Right forelimb (tissue), 1 donor: ENCODE measurements around the gene ACP2.
"Not testable (repeated sequence)": the region's sequence is repeated elsewhere in the genome, so short reads cannot be mapped to it uniquely, and the experiment has no call there.

Experiments used
- DNase-seq: peaks from one replicate; pipeline ENCODE4 v3.0.0-alpha.2; 2018

Gene ACP2

GRCh38 chr11:47239852-47240251 is 8.8 kb downstream of the ACP2 start:
- DNase-seq: no peak

DNA sequence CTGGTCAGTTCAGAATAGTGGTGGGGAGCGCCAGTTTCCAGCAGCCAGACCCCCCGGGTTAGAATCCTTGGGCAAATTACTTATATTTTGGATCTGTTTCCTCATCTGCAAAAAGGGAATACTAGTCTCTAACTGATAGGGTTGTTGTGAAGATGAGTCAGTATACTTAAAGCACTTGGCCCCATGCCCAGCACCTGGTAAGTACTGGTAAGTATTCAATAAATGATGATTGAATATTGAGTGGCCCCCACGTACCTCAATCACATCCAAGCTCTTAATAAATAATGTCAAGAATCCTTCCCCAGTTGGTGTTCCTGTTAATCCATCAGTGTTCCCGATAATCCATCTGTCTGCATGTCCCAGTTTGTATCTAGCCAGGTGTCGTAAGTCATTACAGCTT is 12.1 kb downstream of the ACP2 start:
- DNase-seq: no peak

DNA sequence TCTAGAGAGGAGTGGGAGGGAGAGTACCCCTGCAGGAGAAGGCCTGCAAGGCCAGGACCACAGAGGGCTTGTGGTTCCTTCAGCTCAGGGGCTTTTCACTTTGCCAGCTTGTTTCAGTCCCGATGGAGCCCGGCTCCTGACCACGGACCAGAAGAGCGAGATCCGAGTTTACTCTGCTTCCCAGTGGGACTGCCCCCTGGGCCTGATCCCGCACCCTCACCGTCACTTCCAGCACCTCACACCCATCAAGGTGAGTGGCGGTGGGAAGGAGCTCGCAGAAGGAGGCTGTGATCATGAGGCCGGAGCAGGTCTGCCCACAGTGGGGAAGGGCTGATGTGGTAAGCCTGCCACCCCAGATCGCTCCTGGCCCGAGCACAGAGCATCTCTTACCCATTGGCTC is 13.5 kb downstream of the ACP2 start:
- no peak for DNase-seq

DNA sequence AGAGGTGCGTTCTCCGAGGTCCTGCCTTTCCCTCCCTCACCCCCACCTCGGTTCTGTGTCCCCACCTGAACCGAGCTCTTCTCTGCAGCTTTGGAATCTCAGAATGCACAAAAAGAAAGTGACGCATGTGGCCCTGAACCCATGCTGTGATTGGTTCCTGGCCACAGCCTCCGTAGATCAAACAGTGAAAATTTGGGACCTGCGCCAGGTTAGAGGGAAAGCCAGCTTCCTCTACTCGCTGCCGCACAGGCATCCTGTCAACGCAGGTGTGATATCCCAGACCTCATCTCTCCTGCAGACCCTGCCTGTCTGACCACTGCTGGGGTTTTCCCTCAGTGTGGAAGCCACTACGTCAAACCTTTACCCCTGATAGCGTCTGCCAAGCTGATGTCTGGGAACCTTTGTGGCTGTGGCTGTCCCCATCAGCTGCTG is 13.9 kb downstream of the ACP2 start:
- no peak for DNase-seq

- no peak for DNase-seq
Observed at GRCh38 chr11:47233989-47234668, 14.5 kb downstream of the ACP2 start.

DNA sequence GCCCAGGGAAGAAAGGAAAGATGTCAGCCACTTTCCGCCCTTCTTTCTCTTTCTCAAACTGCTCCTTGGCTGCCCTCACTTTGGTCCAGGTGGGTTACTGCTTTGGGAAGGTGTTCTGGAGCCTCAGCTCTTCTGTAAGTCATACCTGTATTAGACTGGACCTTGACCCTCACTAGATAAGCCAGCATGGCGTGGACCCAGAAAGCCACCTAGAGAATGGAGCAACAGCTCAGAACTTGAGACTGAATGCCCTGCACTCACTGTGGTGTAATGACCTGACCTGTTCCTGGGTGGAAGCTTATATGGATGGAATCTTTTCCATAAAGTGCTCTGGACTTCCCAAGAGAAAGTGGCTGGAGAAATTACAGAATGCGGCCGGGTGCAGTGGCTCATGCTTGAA is 15.6 kb downstream of the ACP2 start:
- DNase-seq: no peak

DNA sequence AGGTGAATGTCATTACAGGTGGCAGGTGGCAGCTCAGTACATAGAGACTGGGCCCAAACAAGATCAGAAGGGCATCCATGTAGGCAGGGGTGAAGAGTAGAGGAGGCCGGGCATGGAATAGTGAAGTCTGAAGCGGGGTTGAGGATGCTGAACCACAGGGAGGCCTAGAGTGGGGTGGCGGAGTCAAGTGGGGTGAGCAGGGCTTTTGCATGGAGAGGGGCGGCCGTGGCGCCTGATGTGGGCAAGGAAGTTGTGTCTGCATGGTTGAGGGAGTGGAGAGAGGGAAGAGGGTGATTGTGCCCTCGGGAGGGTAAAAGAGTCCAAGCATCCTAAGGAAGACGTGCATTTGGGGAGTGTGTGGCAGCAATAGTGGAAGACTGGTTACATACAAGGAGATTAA is 19.5 kb downstream of the ACP2 start:
- no peak for DNase-seq

- no peak for DNase-seq
Observed at GRCh38 chr11:47225552-47226400, 22.8 kb downstream of the ACP2 start.

GRCh38 chr11:47222696-47223095 is 25.9 kb downstream of the ACP2 start:
- no peak for DNase-seq

GRCh38 chr11:47220401-47220821 is 28.2 kb downstream of the ACP2 start:
- DNase-seq: no peak

DNA sequence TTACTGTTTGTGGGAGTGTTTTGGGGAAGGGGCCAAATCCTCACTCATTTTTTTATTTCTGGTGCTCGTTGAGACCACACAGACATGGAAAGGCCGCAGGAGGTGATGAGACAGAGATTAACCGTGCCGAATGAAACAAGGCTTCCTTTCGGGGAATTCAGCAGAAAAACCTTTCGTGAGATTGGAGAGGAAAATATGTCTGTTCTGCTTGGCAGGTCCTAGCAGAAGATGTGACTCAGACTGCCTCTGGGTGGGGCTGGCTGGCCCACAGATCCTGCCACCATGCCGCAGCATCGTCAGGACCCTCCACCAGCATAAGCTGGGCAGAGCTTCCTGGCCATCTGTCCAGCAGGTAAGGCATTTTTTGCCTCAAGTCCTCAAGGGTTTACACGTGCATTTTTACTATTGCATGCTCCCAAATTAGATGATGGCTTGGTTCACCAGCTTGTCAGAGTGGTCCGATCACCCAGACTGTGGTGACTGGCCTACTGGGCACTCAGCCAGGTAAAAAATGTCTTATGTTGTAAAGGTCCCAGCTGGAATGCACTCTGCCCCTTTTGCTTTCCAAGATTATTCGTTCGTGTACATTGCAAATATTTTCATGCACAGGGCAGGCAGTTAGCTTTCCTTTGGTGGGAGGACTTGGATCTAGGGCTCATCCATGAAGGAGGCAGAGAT is 32.4 kb downstream of the ACP2 start:
- DNase-seq: peak; percentile 79

GRCh38 chr11:47215366-47215910 is 33.2 kb downstream of the ACP2 start:
- no peak for DNase-seq

GRCh38 chr11:47213950-47214565 is 34.6 kb downstream of the ACP2 start:
- DNase-seq: peak; percentile 86

- no peak for DNase-seq
Observed at GRCh38 chr11:47212938-47213337, 35.7 kb downstream of the ACP2 start.

DNA sequence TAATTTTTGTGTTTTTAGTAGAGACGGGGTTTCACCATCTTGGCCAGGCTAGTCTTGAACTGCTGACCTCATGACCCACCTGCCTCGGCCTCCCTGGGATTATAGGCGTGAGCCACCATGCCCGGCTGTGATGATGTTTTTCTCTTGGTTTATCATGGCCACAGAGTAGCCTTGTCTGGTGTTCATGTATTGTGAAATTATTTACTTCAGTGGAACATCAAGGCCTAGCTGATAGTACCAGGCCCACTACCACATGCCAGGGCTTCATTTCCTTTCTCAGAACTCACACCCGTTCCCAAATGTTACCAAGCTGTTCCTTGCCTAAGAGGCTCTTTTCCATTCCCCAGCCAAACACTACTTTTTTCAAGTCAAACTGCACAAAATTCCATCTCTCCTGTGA is 40.0 kb downstream of the ACP2 start:
- no peak for DNase-seq

DNA sequence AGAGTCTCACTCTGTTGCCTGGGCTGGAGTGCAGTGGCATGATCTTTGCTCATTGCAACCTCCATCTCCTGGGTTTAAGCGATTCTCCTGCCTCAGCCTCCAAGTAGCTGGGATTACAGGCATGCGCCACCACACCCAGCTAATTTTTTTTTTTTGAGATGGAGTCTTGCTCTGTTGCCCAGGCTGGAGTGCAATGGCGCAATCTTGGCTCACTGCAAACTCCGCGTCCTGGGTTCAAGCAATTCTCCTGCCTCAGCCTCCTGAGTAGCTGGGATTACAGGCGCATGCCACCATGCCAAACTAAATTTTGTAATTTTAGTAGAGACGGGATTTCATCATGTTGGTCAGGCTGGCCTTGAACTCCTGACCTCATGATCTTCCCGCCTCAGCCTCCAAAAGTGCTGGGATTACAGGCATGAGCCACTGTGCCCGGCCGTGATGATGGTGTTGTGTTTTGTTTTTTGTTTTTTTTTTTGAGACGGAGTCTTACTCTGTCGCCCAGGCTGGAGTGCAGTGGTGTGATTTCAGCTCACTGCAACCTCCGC is 40.5 kb downstream of the ACP2 start:
- not testable (repeated sequence) for DNase-seq

DNA sequence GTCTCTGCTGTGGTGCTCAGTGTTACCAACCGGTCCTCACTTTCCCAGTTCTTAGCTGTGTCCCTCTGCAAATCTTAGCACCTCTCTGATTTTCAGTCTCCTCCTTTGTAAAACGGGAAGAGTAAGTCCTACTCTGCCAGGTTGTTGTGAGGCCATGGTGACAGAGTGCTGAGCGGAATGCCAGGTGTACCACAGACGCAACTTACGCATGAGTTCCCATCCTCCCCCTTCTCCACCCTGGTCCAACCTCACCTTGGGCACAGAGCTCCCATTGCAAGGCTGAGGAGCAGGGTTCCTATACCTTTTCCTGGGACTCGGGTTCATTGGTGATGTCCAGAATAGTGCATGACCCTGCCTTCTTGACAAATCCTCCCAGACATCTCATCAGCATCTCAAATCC is 41.2 kb downstream of the ACP2 start:
- no peak for DNase-seq

DNA sequence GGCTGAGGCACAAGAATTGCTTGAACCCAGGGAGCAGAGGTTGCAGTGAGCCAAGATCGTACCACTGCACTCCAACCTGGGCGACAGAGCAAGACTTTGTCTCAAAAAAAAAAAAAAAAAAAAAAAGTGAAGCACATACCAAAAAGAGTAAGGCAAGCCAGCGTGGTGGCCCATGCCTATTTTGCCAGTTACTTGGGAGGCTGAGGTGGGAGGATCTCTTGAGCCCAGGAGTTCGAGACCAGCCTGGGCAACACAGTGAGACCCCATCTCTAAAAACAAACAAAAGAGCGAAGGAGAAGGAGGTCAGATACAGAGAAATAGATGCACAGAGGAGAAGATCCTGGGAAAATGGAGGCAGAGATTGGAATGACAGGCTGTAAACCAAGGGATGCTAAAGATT is 42.0 kb downstream of the ACP2 start:
- not testable (repeated sequence) for DNase-seq

- DNase-seq: no peak
Observed at GRCh38 chr11:47204637-47204989, 44.0 kb downstream of the ACP2 start.

DNA sequence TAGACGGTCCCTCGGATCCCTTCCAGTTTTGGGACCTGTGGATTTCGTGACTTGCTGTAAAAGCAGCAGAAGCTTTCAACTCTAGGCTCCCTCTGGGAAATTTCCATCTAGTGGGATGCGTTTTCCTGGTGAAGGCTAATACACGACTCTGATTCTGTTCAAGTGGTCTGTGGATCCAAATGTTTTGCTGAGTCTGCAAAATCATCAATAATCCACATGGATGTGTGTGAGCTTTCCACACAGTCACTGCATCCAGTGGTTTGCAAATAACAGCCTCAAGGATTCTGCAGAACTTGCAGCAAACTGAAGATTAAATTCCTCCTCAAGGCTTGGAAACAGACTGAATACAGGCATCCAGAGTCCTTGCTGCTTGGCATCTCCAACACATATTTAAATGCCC is 46.0 kb downstream of the ACP2 start:
- DNase-seq: no peak

DNA sequence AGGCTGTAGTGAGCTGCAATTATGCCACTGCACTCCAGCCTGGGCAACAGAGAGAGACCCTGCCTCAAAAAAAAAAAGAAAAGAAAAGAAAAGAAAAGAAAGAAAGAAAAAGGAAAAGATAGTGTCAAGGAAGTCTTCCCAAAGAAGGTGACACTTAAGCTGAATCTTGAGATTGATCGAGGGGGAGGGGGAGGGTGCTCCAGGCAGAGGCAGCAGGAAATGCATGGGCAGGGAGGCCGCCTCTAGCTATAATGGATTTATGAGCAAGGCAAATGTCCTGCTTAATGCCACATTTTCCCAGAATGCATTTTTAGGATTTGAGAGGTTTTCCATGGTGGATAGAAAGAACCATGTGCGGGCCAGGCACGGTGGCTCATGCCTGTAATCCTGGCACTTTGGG is 47.6 kb downstream of the ACP2 start:
- DNase-seq: no peak

DNA sequence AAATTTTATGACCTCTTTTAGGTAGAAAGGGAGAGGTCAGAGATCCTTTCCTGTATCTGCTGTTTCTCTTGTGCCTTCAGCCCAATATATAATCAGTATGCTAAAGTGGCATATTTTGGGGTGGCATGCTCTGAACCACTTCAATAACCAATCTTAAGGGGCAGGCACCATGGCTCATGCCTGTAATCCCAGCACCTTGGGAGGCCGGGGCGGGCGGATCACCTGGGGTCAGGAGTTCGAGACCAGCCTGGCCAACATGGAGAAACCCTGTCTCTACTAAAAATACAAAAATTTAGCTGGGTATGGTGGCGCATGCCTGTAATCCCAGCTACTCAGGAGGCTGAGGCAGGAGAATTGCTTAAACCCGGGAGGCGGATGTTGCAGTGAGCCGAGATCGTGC is 50.5 kb downstream of the ACP2 start:
- not testable (repeated sequence) for DNase-seq

DNA sequence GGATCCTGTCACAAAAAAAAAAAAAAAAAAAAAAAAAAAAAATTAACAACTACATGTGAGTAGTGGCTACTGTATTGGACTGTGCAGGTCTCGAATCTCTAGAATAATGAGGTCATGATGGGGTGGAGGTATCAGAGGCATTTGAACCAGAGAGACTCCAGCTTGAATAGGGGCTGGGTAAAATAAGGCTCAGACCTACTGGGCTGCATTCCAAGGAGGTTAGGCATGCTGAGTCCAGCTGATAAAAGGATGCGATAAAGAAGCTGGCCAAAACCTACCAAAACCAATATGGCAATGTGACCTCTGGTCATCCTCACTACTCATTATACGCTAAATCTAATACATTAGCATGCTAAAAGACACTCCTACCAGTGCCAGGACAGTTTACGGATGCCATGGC is 56.5 kb downstream of the ACP2 start:
- no peak for DNase-seq
